NOMO-1 treated with DMSO at 0.1 percent for 48 hours (cell line): ENCODE results near the gene SLC22A25.
"Not testable (repeated sequence)": the region's sequence is repeated elsewhere in the genome, so short reads cannot be mapped to it uniquely, and the experiment has no call there.

Experiments used
- DNase-seq: peaks from one replicate; lab custom pipeline; 2025; ENCODE audit not compliant: unreplicated experiment; lab: John Stamatoyannopoulos, UW

The SLC22A25 gene

GRCh38 chr11:63243533-63243932 lies at the start of gene SLC22A25:
TSS of gene SLC22A25 (minus strand) at chr11:63243599. CDS start at chr11:63229652, 13,947 bp downstream.
- DNase-seq, result no peak

GRCh38 chr11:63290285-63290684 lies 46.9 kb upstream of the SLC22A25 start:
- DNase-seq, result no peak

DNA sequence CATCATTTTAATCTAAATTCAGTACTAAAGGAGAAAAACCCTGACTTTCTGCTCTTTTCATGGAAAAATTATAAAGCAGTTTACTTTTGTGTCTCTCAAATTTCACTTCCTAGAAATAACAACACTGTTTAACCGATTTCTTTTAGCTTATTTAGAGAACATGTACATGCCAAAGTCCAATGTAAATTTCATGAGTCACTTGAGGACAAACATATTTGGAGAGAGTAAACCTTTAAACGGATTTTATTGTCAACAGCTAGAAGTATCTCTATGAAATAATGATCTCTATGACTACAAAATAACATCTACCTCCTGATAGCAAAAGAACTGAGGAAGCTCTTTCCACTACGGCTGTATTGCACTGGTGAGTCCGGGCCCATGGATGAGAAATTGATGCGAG lies 46.3 kb upstream of the SLC22A25 start:
- DNase-seq, result no peak

GRCh38 chr11:63282579-63282978 lies 39.2 kb upstream of the SLC22A25 start:
- no peak for DNase-seq

GRCh38 chr11:63280920-63281319 lies 37.5 kb upstream of the SLC22A25 start:
- DNase-seq, result no peak

DNA sequence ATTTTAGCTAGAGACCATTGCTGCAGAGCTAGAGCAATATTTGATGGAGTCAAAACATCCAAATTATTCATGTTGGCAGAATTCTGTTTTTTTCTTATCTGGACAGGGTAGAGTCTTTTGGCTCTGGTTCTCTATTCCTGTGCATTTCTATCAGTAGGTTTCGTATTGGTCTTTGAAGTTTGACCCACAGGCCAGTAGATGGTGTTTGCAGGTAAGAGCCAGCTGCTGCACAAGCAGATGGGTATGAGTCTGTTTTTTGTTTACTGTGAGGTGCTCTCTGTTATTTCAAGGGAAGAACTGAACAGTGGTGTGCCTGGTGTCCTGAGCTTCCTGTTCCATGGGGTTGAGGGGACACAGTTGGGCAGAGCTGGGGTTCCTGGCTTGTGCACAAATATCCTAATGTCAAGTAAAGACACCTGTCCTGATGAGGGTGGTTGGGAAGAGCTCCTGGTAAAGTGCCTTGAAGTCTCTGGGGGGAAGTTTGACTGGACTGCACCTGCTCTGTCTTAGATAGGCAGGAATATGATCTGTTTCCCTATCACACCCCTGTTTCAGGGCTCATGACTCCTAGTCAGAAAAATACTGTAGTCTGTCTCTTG lies 34.0 kb upstream of the SLC22A25 start:
- DNase-seq, result no peak

- no peak for DNase-seq
Observed at GRCh38 chr11:63274776-63275175, 31.4 kb upstream of the SLC22A25 start.

DNA sequence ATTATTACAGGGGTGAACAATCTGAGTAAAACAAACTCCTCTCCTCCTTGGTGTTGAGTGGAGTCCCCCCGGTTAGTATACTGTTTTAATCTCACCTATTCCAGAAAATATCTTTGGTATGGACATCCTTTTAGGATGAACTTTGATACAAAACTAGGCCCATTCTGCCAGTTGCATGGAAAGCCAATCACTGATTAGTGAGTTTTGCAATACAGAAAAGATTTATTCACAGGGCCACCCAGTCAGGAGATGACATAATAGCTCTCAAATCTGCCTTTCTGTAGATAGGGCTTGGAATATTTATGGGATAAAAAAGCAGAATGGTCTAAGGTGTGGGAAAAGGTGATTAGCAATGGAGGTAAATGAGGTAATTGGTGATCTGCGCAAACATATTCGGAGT lies 30.3 kb upstream of the SLC22A25 start:
- no peak for DNase-seq

DNA sequence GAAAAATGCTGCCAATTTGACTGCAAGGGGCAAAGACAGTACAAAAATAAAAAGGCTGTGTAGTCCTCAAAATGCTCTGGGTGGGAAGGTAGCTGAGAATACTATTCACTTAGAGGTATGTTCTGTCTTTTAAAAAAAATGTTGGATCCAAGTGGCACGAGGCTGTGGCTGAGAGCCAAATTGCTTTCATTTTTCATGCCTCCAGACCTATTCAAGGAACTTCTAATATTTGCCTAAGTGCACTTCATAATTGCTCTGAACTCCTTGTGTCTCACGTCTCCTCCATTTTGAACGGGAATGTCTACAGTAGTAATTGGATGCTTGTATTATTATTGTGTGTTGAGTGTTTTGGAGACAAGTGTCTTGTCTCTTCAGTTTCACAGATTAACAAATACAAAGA lies 19.1 kb upstream of the SLC22A25 start:
- no peak for DNase-seq

GRCh38 chr11:63251312-63251711 lies 7.9 kb upstream of the SLC22A25 start:
- DNase-seq, result no peak

DNA sequence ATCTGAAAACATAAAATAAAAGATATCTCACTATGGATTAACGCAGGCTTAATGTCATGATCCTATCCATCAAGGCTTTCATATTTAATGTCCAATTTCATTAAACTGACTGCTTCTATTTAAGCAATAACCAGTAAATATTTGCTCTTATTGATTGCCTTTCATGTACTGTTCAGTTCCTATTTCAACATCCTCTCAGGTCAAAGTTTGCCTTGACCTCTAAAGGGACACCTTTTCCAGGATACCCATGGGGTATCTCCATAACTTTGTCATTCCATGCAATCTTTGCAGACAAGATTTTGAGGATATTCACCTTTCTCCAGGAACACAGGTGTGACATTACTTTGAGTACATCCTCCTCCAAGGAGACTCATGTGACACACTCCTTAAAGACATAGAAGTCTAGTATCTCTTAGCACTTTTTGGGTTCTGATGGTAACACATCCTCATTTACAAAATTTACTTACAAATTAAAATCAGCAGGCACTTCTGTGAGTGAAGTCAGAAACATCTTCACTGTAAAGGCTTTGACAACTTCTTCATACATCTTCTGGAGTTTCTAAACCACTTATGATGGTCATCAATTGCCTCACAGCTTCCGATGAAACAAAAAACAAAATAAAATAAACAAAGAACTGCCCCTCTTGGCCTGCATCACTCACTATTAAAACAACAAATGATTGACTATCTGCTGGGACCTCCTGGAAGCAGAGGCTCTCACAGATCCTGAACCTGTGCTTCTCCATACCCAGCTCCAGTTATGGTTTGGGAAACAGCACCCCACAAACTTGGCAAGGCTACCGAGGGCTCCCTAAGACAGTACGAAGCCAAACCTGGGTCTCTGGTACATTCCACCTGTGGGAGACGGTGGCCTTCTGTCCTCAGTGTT lies 7.0 kb upstream of the SLC22A25 start:
- DNase-seq, result no peak

- no peak for DNase-seq
Observed at GRCh38 chr11:63248966-63249365, 5.6 kb upstream of the SLC22A25 start.

DNA sequence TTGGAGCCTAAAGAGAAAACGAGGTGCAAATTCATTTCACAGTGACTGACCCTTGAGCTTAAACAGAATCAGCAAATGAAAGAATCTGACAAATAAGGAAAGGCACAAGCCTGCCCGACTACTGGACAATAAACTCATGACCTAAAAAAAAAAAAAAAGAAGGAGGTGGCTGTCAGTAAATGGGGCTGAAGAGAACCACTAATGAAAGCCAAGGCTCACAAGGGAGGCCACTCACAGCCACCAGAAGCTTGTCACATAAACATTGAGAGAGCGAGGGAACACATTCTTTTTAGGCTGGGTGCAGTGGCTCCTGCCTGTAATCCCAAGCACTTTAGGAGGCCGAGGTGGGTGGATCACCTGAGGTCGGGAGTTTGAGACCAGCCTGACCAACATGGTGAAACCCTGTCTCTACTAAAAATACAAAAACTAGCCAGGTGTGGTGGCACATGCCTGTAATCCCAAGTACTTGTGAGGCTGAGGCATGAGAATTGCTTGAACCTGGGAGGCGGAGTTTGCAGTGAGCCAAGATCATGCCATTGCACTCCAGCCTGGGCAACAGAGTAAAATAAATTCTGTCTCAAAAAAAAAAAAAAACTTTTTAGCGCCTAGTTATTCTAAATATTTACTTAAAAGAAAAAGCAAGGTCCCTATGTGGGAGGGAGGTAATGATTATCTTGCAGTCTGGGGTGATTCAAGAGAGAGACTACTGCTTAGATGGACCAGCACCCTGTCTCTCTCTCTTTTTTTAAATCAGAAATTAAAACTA lies 4.0 kb upstream of the SLC22A25 start:
- DNase-seq, result not testable (repeated sequence)

GRCh38 chr11:63246045-63246444 lies 2.6 kb upstream of the SLC22A25 start:
- no peak for DNase-seq

DNA sequence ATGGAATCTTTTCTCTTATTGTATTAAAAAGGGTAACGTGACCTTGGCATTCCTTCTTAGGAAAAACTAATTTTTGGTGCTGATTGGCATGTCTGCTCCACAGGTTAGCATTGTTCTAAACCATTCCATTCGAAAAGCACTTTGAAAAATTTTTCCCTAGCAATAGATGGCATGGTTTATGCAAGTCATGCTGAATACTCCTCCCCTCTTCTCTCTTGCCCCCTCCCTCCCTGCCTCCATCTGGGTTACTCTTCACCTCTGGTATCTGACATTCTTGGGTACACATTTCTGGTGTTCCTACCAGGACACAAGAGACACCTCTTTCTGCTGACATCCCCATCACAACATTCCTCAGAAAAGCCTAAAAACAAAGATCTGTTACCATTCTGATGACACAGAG lies 1.5 kb upstream of the SLC22A25 start:
- no peak for DNase-seq

DNA sequence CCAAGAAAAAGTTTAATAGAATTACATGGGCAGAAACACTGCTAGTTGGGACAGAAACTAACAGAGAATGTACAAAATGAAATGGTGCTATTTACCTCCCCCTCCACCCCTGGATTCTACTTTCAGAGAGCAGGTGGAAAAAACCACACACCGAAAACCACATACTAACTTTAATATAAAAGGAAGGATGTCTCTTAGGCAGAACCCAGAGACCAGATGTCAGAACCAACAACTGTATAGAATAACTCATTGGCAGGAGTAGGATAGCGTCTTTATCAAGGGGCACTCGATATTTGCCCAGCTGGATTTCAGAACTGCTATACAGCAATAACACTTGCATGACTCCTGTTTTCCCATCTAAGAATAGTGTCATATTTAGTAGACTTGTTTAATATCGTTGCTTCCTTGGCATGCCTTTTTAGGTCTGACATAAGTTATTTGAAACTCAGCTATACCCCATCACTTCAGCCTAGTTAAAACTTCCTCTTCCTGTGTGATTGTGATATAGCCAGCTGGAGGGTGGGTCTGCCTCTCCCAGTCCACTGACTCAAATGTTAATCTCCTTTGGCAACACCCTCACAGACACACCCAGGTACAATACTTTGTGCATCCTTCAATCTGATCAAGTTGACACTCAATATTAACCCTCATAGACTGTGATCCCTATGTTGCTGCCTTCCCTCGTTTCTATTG lies 1.2 kb downstream of the SLC22A25 start:
- no peak for DNase-seq

GRCh38 chr11:63240791-63241379 lies 2.5 kb downstream of the SLC22A25 start:
- no peak for DNase-seq

GRCh38 chr11:63240098-63240497 lies 3.3 kb downstream of the SLC22A25 start:
- DNase-seq, result no peak

DNA sequence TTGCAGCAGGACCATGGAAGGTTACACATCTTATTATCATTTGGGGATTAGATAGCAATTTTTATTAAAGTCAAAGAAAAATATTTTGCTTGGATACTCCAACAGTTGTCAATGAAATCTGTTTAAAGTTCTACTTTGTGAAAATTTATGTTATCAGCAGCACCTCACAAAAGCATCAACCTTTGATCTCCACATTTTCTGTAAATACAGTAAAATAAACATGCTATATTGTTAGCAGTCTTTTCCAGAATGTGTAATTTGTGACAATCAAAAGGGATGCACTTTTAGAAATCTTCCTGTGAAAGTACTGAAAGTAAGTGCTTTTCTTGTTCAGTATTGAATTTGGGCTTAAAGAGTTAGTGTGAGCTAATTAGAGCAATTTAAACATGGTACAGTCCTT lies 4.1 kb downstream of the SLC22A25 start:
- no peak for DNase-seq

GRCh38 chr11:63237413-63237812 lies 6.0 kb downstream of the SLC22A25 start:
- no peak for DNase-seq
